GM12864 (cell line): Measurements from ENCODE around the gene TBC1D14.

Experiments
- DNase-seq: peaks from one replicate; pipeline ENCODE4 v3.0.0-alpha.2; 2011; ENCODE audit warnings: low read depth
- H3K4me3 ChIP-seq: 2 replicates; pipeline ENCODE4 v1.5.1; 2011; ENCODE audit warnings: mild to moderate bottlenecking, low read depth, low read length, control low read depth
- TF ChIP-seq, protein P1 (sequence below): IDR thresholded peaks from 2 replicates; pipeline ENCODE4 v1.5.1; 2011; ENCODE audit warnings: low read depth, mild to moderate bottlenecking, moderate library complexity, low read length, control low read depth, inconsistent platforms; ENCODE audit errors: missing control alignments

The TBC1D14 gene

DNA sequence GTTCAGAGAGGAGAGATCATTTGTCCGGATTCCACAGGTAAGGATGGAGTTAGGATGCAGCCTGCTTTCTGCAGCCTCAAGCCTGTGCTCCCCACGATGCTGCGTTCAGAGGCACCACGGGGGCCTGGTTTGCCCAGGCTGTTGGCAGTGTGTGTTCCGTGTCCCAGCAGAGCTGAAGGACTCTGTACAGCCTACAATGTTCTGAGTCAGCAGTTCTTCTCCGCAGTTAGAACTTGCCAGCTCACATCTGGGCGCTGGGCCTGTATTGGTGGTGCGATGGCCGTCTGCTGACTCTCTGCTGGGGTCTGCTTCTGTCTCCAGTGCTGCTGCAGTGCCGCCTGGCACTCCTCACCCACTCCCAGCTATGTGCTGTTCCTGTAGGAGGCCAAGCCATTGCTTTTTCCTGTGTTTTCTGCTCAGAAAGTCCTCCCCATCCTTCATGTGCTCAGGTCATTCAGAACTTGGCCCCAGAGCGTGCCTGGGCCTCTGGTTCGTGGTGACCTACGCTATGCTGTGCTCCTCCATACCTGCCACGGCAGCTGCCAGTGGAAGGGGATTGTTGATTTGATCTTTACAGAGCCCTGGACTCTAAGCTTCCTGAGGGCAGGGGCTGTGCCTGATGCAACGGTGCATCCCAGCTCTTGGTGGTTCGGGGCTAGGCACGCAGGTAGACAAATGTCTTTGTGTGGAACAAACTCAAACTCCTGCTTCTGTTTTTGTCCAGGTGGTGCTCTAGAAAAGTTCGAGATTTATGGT is 91.0 kb downstream of the TBC1D14 start:
- no peak overlapping the region for H3K4me3 ChIP-seq
- TF ChIP-seq, protein P1, sequence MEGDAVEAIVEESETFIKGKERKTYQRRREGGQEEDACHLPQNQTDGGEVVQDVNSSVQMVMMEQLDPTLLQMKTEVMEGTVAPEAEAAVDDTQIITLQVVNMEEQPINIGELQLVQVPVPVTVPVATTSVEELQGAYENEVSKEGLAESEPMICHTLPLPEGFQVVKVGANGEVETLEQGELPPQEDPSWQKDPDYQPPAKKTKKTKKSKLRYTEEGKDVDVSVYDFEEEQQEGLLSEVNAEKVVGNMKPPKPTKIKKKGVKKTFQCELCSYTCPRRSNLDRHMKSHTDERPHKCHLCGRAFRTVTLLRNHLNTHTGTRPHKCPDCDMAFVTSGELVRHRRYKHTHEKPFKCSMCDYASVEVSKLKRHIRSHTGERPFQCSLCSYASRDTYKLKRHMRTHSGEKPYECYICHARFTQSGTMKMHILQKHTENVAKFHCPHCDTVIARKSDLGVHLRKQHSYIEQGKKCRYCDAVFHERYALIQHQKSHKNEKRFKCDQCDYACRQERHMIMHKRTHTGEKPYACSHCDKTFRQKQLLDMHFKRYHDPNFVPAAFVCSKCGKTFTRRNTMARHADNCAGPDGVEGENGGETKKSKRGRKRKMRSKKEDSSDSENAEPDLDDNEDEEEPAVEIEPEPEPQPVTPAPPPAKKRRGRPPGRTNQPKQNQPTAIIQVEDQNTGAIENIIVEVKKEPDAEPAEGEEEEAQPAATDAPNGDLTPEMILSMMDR, result no peak
- no peak for DNase-seq

DNA sequence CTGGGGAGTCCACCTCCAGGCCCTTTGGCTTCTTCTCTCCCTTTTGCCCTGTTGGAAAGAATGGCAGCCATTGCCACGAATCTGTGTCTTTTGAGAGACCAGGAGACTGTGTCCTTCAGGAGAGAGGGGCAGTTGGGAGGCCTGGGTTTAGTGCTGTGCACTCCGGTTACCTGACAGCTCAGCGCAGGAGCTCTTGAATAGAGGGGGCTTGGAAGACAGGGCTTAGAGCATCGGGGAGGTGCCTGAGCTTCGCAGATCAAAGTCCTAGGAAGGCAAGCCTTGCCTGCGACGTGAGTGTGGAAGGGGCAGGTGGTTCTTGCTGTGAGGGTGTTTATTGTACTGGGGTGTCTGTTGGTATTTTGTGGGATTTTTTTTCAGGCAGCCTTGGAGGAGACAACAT is 91.6 kb downstream of the TBC1D14 start:
- DNase-seq, result no peak
- H3K4me3 ChIP-seq, result no peak overlapping the region
- TF ChIP-seq, protein P1, result no peak

GRCh38 chr4:7002336-7002735 is 92.7 kb downstream of the TBC1D14 start:
- TF ChIP-seq, protein P1, result no peak
- H3K4me3 ChIP-seq, result no peak overlapping the region
- DNase-seq, result no peak

DNA sequence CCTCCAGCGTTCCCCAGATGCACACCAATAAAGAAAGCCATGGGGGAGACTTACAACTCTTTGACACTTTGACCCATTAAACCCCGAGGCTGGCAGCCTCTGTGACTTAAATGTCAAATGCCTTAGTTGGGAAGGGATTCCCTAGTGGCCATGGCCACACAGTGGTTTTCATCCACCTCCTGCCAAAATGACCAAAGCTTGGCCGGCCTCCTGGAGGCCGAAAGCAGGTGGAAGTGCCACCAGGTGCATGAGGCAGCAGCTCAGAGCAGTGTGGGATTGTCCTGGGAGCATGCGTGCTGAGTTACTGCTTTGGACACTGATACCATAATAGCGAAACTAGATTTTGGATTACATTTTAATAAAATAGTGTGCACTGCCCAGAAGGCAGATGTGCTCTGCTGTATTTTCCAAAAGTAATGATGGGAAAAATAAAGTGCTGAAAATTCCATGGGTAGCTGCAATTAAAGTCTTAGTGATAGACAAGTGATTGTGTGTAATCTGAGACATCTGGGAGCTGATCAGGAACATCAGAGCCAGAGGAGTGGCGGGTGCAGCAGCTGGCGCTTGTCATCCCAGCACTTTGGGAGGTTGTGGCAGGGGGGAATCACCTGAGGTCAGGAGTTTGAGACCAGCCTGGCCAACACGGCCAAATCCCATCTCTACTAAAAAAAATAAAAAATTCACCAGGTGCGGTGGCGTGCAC is 93.7 kb downstream of the TBC1D14 start:
- DNase-seq, result no peak
- TF ChIP-seq, protein P1, result no peak
- no peak overlapping the region for H3K4me3 ChIP-seq

- H3K4me3 ChIP-seq, result no peak overlapping the region
- no peak for DNase-seq
- TF ChIP-seq, protein P1, result no peak
Measured at GRCh38 chr4:7003879-7004240, 94.2 kb downstream of the TBC1D14 start.

DNA sequence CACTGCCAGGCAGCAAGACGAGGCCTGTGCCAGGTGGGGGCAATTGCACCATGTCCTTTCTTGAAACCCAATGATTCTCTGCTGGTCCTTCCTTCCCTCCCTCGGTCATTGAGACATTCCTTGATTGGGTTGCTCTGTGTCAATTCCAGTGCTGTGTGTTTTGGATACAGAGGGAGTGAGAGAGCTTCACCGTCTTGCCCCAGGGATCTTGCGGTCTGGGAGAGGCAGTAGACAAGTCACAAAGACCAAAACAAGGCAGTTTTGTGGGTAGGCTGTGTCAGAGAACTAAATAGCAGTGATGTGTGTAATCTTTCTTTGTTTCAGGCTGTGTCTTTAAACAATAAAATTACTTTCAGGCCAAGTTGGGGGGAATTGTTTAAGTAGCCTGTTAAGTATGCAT is 94.7 kb downstream of the TBC1D14 start:
- DNase-seq, result no peak
- TF ChIP-seq, protein P1, result no peak
- H3K4me3 ChIP-seq, result no peak overlapping the region
